Pulmonary artery endothelial cell (primary cell): Measurements from ENCODE around the gene RPL10. TPM values are rescaled to one million over a fixed set of nuclear protein-coding genes. Genes with fewer than 3 reads are reported as not detected.

Source experiments
- DNase-seq: peaks from one replicate; pipeline ENCODE4 v3.0.0-alpha.2; 2011; ENCODE audit warnings: low read depth, low spot score
- total RNA-seq: library from RNA; depleted of rRNA; stranded (reverse); fragments of >200 nt; gene quantifications from 2 replicates; pipeline ENCODE4 v1.2.3, GENCODE V29; 2014

RPL10 gene
- total RNA-seq, 1 donor from 2014 or later: 3,241 TPM

- no peak for DNase-seq
These were observed 36.0 kb upstream of the RPL10 start for GRCh38 chrX:154362085-154362742.

GRCh38 chrX:154363706-154364439 lies 34.3 kb upstream of the RPL10 start:
- DNase-seq: no peak

- no peak for DNase-seq
These were observed 33.1 kb upstream of the RPL10 start for GRCh38 chrX:154365052-154365600.

- DNase-seq: no peak
These were observed 32.0 kb upstream of the RPL10 start for GRCh38 chrX:154365997-154366665.

GRCh38 chrX:154366666-154367055 lies 31.5 kb upstream of the RPL10 start:
- no peak for DNase-seq

GRCh38 chrX:154367474-154368308 lies 30.5 kb upstream of the RPL10 start:
- no peak for DNase-seq

GRCh38 chrX:154368630-154369448 lies 29.3 kb upstream of the RPL10 start:
- peak; percentile 53 for DNase-seq

GRCh38 chrX:154369449-154370299 lies 28.5 kb upstream of the RPL10 start:
- DNase-seq: peak; percentile 82

GRCh38 chrX:154370300-154371016 lies 27.7 kb upstream of the RPL10 start:
- DNase-seq: no peak

- DNase-seq: peak; percentile 68
These were observed 27.0 kb upstream of the RPL10 start for GRCh38 chrX:154371017-154371788.

- no peak for DNase-seq
These were observed 26.3 kb upstream of the RPL10 start for GRCh38 chrX:154371789-154372300.

- DNase-seq: no peak
These were observed 25.6 kb upstream of the RPL10 start for GRCh38 chrX:154372612-154373022.

- peak; percentile 37 for DNase-seq
These were observed 24.6 kb upstream of the RPL10 start for GRCh38 chrX:154373340-154374306.

- DNase-seq: no peak
These were observed 23.6 kb upstream of the RPL10 start, which contains the start of gene FLNA for GRCh38 chrX:154374313-154375155. TSS of gene FLNA (minus strand) at chrX:154374634. CDS start at chrX:154371245, 3,389 bp downstream.

GRCh38 chrX:154375156-154375504 lies 23.0 kb upstream of the RPL10 start:
- no peak for DNase-seq

GRCh38 chrX:154376774-154377173 lies 21.4 kb upstream of the RPL10 start:
- no peak for DNase-seq
